Mesendoderm (in vitro differentiated cells): ENCODE data around the gene SPPL2B.
A peak's percentile ranks its signal among the peaks of the same experiment; 100 is the strongest.

ENCODE experiments used
- DNase-seq: peaks from one replicate; pipeline ENCODE4 v3.0.0; 2013
- H2AK5ac ChIP-seq: 2 replicates; pipeline ENCODE4 v1.6.1; 2013; ENCODE audit warnings: low read length, inconsistent platforms
- H2BK120ac ChIP-seq: 2 replicates; pipeline ENCODE4 v1.6.1; 2013; ENCODE audit warnings: low read depth, mild to moderate bottlenecking, low read length, moderate library complexity, mixed read lengths
- H2BK15ac ChIP-seq: replicated peaks from 2 replicates; pipeline ENCODE4 v1.6.1; 2013; ENCODE audit warnings: low read depth, mild to moderate bottlenecking, moderate library complexity
- H2BK5ac ChIP-seq: 2 replicates; pipeline ENCODE4 v1.6.1; 2013; ENCODE audit warnings: low read length, inconsistent platforms
- H3K18ac ChIP-seq: 2 replicates; pipeline ENCODE4 v1.6.1; 2013; ENCODE audit warnings: mild to moderate bottlenecking, low read length, mixed read lengths
- H3K23ac ChIP-seq: one replicate; pipeline ENCODE4 v1.6.1; 2013; ENCODE audit warnings: low read length
- H3K27ac ChIP-seq: 2 replicates; pipeline ENCODE4 v1.5.1; 2013; ENCODE audit warnings: low read depth, mild to moderate bottlenecking, inconsistent platforms, low read length, moderate library complexity
- H3K27me3 ChIP-seq: 2 replicates; pipeline ENCODE4 v1.6.1; 2013; ENCODE audit warnings: low read length, control low read depth, mild to moderate bottlenecking, inconsistent platforms; ENCODE audit not compliant: insufficient read depth, poor library complexity
- H3K36me3 ChIP-seq: 2 replicates; pipeline ENCODE4 v1.6.1; 2013; ENCODE audit warnings: low read length, inconsistent platforms; ENCODE audit not compliant: control insufficient read depth, insufficient read depth
- H3K4ac ChIP-seq: one replicate; pipeline ENCODE4 v1.6.1; 2013; ENCODE audit warnings: low read depth, mild to moderate bottlenecking, low read length, moderate library complexity
- H3K4me1 ChIP-seq: 2 replicates; pipeline ENCODE4 v1.6.1; 2013; ENCODE audit warnings: low read depth, low read length, inconsistent platforms; ENCODE audit not compliant: control insufficient read depth
- H3K4me2 ChIP-seq: 2 replicates; pipeline ENCODE4 v1.6.1; 2013; ENCODE audit warnings: low read length
- H3K4me3 ChIP-seq: 2 replicates; pipeline ENCODE4 v1.5.1; 2013; ENCODE audit warnings: mild to moderate bottlenecking, low read length
- H3K56ac ChIP-seq: one replicate; pipeline ENCODE4 v1.6.1; 2013; ENCODE audit warnings: low read length
- H3K79me1 ChIP-seq: 2 replicates; pipeline ENCODE4 v1.6.1; 2013; ENCODE audit warnings: low read length, inconsistent platforms
- H3K79me2 ChIP-seq: 2 replicates; pipeline ENCODE4 v1.6.1; 2013; ENCODE audit warnings: mild to moderate bottlenecking, low read length; ENCODE audit not compliant: control insufficient read depth, insufficient read depth
- H3K9ac ChIP-seq: 2 replicates; pipeline ENCODE4 v1.6.1; 2013; ENCODE audit warnings: low read length, inconsistent platforms
- H4K5ac ChIP-seq: one replicate; pipeline ENCODE4 v1.6.1; 2013; ENCODE audit warnings: low read length
- H4K8ac ChIP-seq: one replicate; pipeline ENCODE4 v1.6.1; 2013; ENCODE audit warnings: low read depth, mild to moderate bottlenecking, control low read depth, low read length, moderate library complexity
- WGBS: extraction: QIAGEN DNeasy Blood & Tissue Kit; methylation state at CpG from one replicate; pipeline ENCODE4 v1.1.7; 2013; ENCODE audit warnings: low lambda C conversion rate, missing lambda C conversion rate; ENCODE audit not compliant: insufficient coverage; ENCODE audit errors: extremely low coverage; 5-methylcytosine and 5-hydroxymethylcytosine counted together

Gene SPPL2B

DNA sequence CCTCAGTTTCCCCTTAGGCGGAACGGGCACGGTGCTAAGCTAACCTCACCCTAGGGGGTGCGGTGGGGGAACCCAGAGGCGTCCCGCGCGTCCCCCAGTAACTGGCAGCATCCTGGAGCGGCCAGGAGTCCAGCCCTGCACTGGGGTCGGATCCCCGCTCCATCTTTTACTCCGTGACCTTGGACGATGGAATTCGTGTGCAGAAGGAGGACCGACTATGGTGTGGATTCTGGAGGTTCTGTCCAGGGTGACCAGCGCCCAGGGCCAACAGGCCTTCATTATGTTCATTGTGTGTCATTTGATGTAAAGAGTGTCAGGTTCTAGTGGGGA is 630 bp downstream of the SPPL2B start:
- no peak overlapping the region for H2BK15ac ChIP-seq
- H2AK5ac ChIP-seq, result no peak overlapping the region
- no peak overlapping the region for H4K5ac ChIP-seq
- WGBS, result no CpG with 5 or more reads among the region's 16 CpGs
- peak overlapping the region; percentile 81 for H3K4ac ChIP-seq
- peak overlapping the region; percentile 99 for H3K4me3 ChIP-seq
- H3K18ac ChIP-seq, result peak overlapping the region; percentile 63
- H3K9ac ChIP-seq, result peak overlapping the region; percentile 98
- H2BK5ac ChIP-seq, result no peak overlapping the region
- H4K8ac ChIP-seq, result no peak overlapping the region
- peaks cover 54% of the 10 kb centered on the region for H3K79me2 ChIP-seq
- DNase-seq, result no peak
- H3K56ac ChIP-seq, result peak overlapping the region; percentile 97
- peaks cover 2% of the 10 kb centered on the region for H3K4me1 ChIP-seq
- H3K27ac ChIP-seq, result no peak overlapping the region
- H3K23ac ChIP-seq, result peak overlapping the region; percentile 99
- H3K27me3 ChIP-seq, result no peaks in the 10 kb centered on the region
- H2BK120ac ChIP-seq, result no peak overlapping the region
- H3K4me2 ChIP-seq, result peak overlapping the region; percentile 77
- peaks cover 2% of the 10 kb centered on the region for H3K36me3 ChIP-seq
- peaks cover 31% of the 10 kb centered on the region for H3K79me1 ChIP-seq

DNA sequence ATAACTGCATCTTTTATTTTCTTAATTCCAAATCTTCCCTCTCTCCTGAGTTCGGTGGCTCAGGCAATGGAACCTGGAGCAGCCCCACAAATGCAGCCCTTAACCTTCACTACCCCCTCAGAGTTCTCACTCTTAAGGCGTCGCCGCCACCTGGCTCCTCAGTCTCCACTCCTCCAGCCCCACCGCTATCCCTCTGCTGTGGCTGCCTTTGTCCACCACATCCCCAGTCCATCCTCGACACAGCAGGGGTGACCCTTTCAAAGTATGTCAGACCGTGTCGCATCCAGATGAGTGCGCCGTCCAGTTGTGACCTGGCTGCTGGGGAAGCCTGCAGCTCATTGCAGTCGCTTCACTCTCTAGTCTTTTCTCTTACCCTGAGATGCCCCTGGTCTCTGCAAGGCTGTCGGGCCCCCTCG is 1.0 kb downstream of the SPPL2B start:
- Histone ChIP-seq H2BK5ac (no peak overlapping the region), H3K79me1 (peaks cover 34% of the 10 kb centered on the region), H3K4ac (no peak overlapping the region), H3K56ac (peak overlapping the region; percentile 97), H3K4me2 (peak overlapping the region; percentile 77), H3K18ac (no peak overlapping the region), H4K8ac (no peak overlapping the region), H3K27ac (no peak overlapping the region), H3K27me3 (no peaks in the 10 kb centered on the region), H3K4me3 (no peak overlapping the region), H2BK120ac (no peak overlapping the region), H3K4me1 (peaks cover 2% of the 10 kb centered on the region), H3K23ac (no peak overlapping the region), H4K5ac (no peak overlapping the region), H3K79me2 (peaks cover 54% of the 10 kb centered on the region), H2AK5ac (no peak overlapping the region), H3K36me3 (peaks cover 2% of the 10 kb centered on the region), H3K9ac (peak overlapping the region; percentile 98), H2BK15ac (no peak overlapping the region)
- WGBS, result no CpG with 5 or more reads among the region's 13 CpGs
- DNase-seq, result no peak

DNA sequence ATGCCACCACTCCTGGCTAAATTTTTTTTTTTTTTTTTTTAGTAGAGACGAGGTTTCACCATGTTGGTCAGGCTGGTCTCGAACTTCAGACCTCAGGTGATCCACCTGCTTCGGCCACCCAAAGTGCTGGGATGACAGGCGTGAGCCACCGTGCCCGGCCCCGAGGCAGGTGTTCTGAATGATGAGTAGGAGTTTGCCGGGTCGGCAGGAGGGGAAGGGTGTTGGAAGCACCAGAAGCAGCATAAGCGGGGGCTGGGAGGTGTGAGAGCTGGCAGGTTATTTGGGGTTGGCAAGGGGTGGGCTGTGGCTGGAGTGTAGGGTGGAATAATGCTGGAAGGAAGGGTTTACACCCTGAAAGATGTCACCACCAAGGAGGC is 1.8 kb downstream of the SPPL2B start:
- no peaks in the 10 kb centered on the region for H3K27me3 ChIP-seq
- H3K9ac ChIP-seq, result no peak overlapping the region
- H3K18ac ChIP-seq, result no peak overlapping the region
- H2BK5ac ChIP-seq, result no peak overlapping the region
- H3K27ac ChIP-seq, result no peak overlapping the region
- peaks cover 32% of the 10 kb centered on the region for H3K79me1 ChIP-seq
- no peak overlapping the region for H3K23ac ChIP-seq
- H3K56ac ChIP-seq, result no peak overlapping the region
- H3K4me1 ChIP-seq, result peaks cover 2% of the 10 kb centered on the region
- WGBS, result no CpG with 5 or more reads among the region's 10 CpGs
- H2BK120ac ChIP-seq, result no peak overlapping the region
- H4K8ac ChIP-seq, result no peak overlapping the region
- no peak for DNase-seq
- H3K79me2 ChIP-seq, result peaks cover 54% of the 10 kb centered on the region
- peaks cover 2% of the 10 kb centered on the region for H3K36me3 ChIP-seq
- no peak overlapping the region for H2BK15ac ChIP-seq
- no peak overlapping the region for H3K4me2 ChIP-seq
- no peak overlapping the region for H3K4ac ChIP-seq
- no peak overlapping the region for H3K4me3 ChIP-seq
- no peak overlapping the region for H2AK5ac ChIP-seq
- no peak overlapping the region for H4K5ac ChIP-seq

DNA sequence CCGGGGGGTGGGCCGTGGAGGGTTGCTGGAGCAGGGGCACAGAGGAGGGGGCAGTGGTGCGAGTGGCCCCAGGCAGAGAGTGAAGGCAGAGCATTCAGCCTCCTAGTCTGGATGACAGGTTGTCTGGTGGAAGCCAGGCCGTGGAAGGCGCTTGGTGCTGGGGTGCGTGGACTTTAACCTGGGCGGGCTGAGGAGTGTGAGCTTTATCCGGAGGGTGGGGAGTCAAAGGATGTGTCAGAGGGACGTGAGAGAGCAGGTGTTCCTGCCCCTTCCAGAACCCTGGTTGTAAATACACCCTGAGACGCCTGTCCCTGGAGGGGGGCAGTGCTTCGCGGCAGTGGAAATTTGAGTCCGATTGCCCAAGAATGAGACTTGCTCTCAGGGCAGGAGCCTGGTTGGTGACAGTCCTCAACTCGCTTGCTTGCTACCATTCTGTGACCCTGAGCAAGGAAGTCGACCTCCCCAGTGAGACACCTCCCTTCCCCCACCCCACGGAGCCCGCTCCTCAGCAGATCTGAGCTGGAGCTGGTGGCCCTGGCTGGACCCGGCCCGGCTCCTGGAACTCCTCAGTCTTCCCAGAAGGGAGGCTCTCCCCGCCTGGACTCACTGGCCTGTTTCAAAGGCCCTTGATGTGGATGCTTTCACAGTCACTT is 2.3 kb downstream of the SPPL2B start:
- Histone ChIP-seq H3K79me2 (peaks cover 53% of the 10 kb centered on the region), H3K4me2 (no peak overlapping the region), H3K4me3 (no peak overlapping the region), H3K36me3 (peaks cover 2% of the 10 kb centered on the region), H3K4me1 (peaks cover 2% of the 10 kb centered on the region), H3K9ac (no peak overlapping the region), H3K27me3 (no peaks in the 10 kb centered on the region), H2AK5ac (no peak overlapping the region), H2BK120ac (no peak overlapping the region), H3K4ac (no peak overlapping the region), H4K5ac (no peak overlapping the region), H3K27ac (no peak overlapping the region), H2BK5ac (no peak overlapping the region), H3K18ac (no peak overlapping the region), H3K23ac (no peak overlapping the region), H2BK15ac (no peak overlapping the region), H4K8ac (no peak overlapping the region), H3K79me1 (peaks cover 32% of the 10 kb centered on the region), H3K56ac (peak overlapping the region; percentile 15)
- no peak for DNase-seq
- no CpG with 5 or more reads among the region's 20 CpGs for WGBS

DNA sequence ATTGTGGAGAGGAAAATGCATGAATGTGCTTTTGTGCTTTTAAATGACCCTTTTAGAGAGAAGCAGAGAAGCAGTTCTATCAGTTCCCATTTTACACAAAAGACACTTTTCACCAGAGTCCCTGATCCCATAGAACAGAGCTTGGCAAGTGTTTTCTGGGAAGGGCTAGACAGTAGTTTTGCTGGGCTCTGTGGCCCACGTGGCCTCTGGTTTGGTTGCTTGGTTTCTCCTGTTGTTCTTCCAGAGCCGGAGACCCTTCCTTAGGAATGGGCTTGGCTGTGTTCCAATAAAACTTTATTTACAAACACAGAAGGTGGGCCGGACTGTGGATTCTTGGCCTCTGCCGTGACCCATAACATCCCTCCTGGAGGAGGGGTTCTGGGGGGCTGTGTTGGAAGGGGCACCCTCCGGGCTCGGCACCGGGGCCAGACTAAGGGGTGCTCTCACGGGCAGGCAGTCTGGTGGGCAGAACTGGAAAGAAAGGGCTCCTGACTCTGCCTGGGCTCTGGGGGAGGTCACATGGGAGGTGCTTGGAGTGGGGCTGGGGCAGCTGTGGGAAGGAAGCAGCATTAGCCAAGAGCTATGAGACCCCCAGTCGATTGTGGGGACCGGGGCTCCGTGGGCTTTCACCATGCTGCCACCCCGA is 3.2 kb downstream of the SPPL2B start:
- Histone ChIP-seq H3K79me1 (peaks cover 39% of the 10 kb centered on the region), H3K56ac (no peak overlapping the region), H3K9ac (no peak overlapping the region), H2BK15ac (no peak overlapping the region), H3K4ac (no peak overlapping the region), H3K18ac (no peak overlapping the region), H3K23ac (no peak overlapping the region), H3K79me2 (peaks cover 52% of the 10 kb centered on the region), H3K36me3 (no peaks in the 10 kb centered on the region), H4K8ac (no peak overlapping the region), H2BK120ac (no peak overlapping the region), H4K5ac (no peak overlapping the region), H3K4me2 (no peak overlapping the region), H3K27me3 (no peaks in the 10 kb centered on the region), H3K4me3 (no peak overlapping the region), H2BK5ac (no peak overlapping the region), H3K4me1 (peaks cover 2% of the 10 kb centered on the region), H2AK5ac (no peak overlapping the region), H3K27ac (no peak overlapping the region)
- no peak for DNase-seq
- no CpG with 5 or more reads among the region's 12 CpGs for WGBS
